ENCODE measurements around the gene LHFPL2. TPM values are rescaled to one million over a fixed set of nuclear protein-coding genes. Genes with fewer than 3 reads are reported as not detected.
A peak's percentile ranks its signal among the peaks of the same experiment; 100 is the strongest.

LHFPL2 gene
- total and polyA plus RNA-seq, 2 of the 4 experiments (the other 2 are of a cell fraction) = 6.5 to 11.3 TPM

- Histone ChIP-seq H3K23ac (ENCODE audit: low read depth, low read length) (no peak overlapping the region), H3K36me3 (ENCODE audit: control insufficient read depth, insufficient read depth, low read length) (peaks cover 63% of the 10 kb centered on the region), H3K4me1 (ENCODE audit: control insufficient read depth, insufficient read depth, low read length) (peaks cover 23% of the 10 kb centered on the region), H2AK5ac (ENCODE audit: low read depth, low read length) (peak overlapping the region; percentile 64), H2BK5ac (ENCODE audit: low read depth, low read length, poor library complexity, severe bottlenecking) (no peak overlapping the region), H3K4me3 (ENCODE audit: insufficient read depth, low read depth, low read length) (no peak overlapping the region), H2AFZ (replicated peaks; ENCODE audit: low read length, poor library complexity) (no peak overlapping the region), H4K5ac (ENCODE audit: low read depth, low read length) (no peak overlapping the region), H3K79me1 (ENCODE audit: low read depth in 1 of 2, low read length in 2 of 2) (peaks cover 29 to 85% of the 10 kb centered on the region in 2 experiments), H3K9me1 (ENCODE audit: insufficient read depth, low read length) (peaks cover 26% of the 10 kb centered on the region), H4K91ac (ENCODE audit: insufficient read depth, low read depth, low read length) (peak overlapping the region; percentile 17; the same call in 1 of the 2 replicates), H3K14ac (replicated peaks; ENCODE audit: low read depth, low read length) (peak overlapping the region; percentile 57; the same call in 1 of the 2 replicates), H4K20me1 (ENCODE audit: insufficient read depth, low read length) (peaks cover 36% of the 10 kb centered on the region; the same call in 1 of the 2 replicates), H3K27ac (ENCODE audit: insufficient read depth, low read length) (no peak overlapping the region), H2BK20ac (ENCODE audit: low read depth, low read length) (peak overlapping the region; percentile 27; the same call in 1 of the 2 replicates), H3K4me2 (ENCODE audit: low read depth, low read length) (no peak overlapping the region), H3K9me3 (ENCODE audit: control insufficient read depth, insufficient read depth, low read length) (no peaks in the 10 kb centered on the region), H3K27me3 (ENCODE audit: control insufficient read depth, insufficient read depth, low read length) (no peaks in the 10 kb centered on the region), H2BK120ac (ENCODE audit: low read depth, low read length) (peak overlapping the region; percentile 55), H2BK15ac (ENCODE audit: low read depth, low read length) (no peak overlapping the region; the same call in 2 of the 3 replicates), H3K4ac (ENCODE audit: low read depth, low read length) (peak overlapping the region; percentile 23), H3K56ac (ENCODE audit: extremely low read depth, insufficient read depth, low read length) (no peak overlapping the region), H3K18ac (ENCODE audit: low read depth, low read length) (peak overlapping the region; percentile 16; the same call in 1 of the 2 replicates), H2AK9ac (replicated peaks; ENCODE audit: low read depth, low read length, poor library complexity) (no peak overlapping the region), H3K9ac (ENCODE audit: low read depth, low read length) (no peak overlapping the region), H4K8ac (ENCODE audit: low read depth in 2 of 2, low read length in 2 of 2) (peak overlapping the region in 1 of 2 experiments; percentile 12; a peak in 1 of 4 replicates)
- DNase-seq (no peak), ATAC-seq (ENCODE audit: low read depth) (peak; percentile 12; the same call in 1 of the 2 replicates)
- POLR2A ChIA-PET (ENCODE audit: unreplicated experiment) = no interaction called here
- WGBS, 2 experiments (ENCODE audit: extremely low coverage in 2 of 2, insufficient read length in 1 of 2) = no CpG with 5 or more reads among the region's 5 CpGs
- in situ Hi-C loops (cut with MboI; ENCODE audit: low sequenced_read_pairs) = no loop called here
- dilution Hi-C loops (cut with HindIII; ENCODE audit: low sequenced_read_pairs, unreplicated experiment) = no loop called here
- no TSS peak for BruUV-seq (replicated peaks)
- intact Hi-C loops (cut with micrococcal nuclease) = loop anchor here (5.0 to 10.0 kb wide), 3 partner anchors 161 to 304 kb away; partner anchors contain the start of gene SCAMP1
- TF ChIP-seq ELK1 (IDR thresholded peaks at IDR 0.05; ENCODE audit: borderline replicate concordance, low read depth, low read length) = no peak
- TF ChIP-seq BHLHE40 (IDR thresholded peaks at IDR 0.05; ENCODE audit: low read depth, low read length) = no peak
- TF ChIP-seq NFE2L2 (IDR thresholded peaks at IDR 0.05; ENCODE audit: low read depth, low read length) = no peak
- TF ChIP-seq, protein P1, sequence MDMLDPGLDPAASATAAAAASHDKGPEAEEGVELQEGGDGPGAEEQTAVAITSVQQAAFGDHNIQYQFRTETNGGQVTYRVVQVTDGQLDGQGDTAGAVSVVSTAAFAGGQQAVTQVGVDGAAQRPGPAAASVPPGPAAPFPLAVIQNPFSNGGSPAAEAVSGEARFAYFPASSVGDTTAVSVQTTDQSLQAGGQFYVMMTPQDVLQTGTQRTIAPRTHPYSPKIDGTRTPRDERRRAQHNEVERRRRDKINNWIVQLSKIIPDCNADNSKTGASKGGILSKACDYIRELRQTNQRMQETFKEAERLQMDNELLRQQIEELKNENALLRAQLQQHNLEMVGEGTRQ (IDR thresholded peaks at IDR 0.05; ENCODE audit: low read depth, low read length) = no peak
- no peak for TF ChIP-seq RCOR1 (IDR thresholded peaks at IDR 0.05; ENCODE audit: insufficient replicate concordance, low read length)
- TF ChIP-seq FOS (IDR thresholded peaks at IDR 0.05; ENCODE audit: low read depth, low read length) = no peak
- TF ChIP-seq CTCF (conservative IDR thresholded peaks at IDR 0.05; ENCODE audit: low read depth, low read length) = no peak
- no peak for TF ChIP-seq MAZ (IDR thresholded peaks at IDR 0.05; ENCODE audit: borderline replicate concordance, low read depth, low read length)
- no peak for TF ChIP-seq SMC3 (IDR thresholded peaks at IDR 0.05; ENCODE audit: low read depth, low read length)
- TF ChIP-seq RFX5 (IDR thresholded peaks at IDR 0.05; ENCODE audit: low read depth, low read length) = no peak
- CTCF ChIA-PET = interaction anchor here (1.2 to 1.5 kb wide), 4 partner anchors 10 to 80 kb away, joined by 3 to 6 read pairs (median 4); no protein-coding TSS in a partner anchor
Measured at GRCh38 chr5:78628270-78628992, 20.1 kb downstream of the LHFPL2 start.

All from IMR-90 (cell line).